Heart left ventricle (tissue), 13 donors: ENCODE measurements around the gene MYH13.

Experiments
- CTCF ChIP-seq, 12 donors: fragments of 200-600 bp; sonication (generic) in 4 of 12; IDR thresholded peaks; one replicate each; pipeline versions ENCODE4 v1.5.0 to v1.8.0; 2018 to 2022; ENCODE audit warnings: antibody characterized with exemption in 12 of 12, mild to moderate bottlenecking in 5 of 12
- POLR2A ChIP-seq, 2 donors: fragments of 450-650 bp; IDR thresholded peaks; one replicate each; pipeline ENCODE4 v1.6.1; 2017; ENCODE audit warnings: antibody characterized with exemption in 2 of 2, mild to moderate bottlenecking in 2 of 2, moderate library complexity in 2 of 2
- donor health status: ischemic (EF 13 %, LVEDD 7.1; RV severe dilation, severe dysfunction).
- donor health status: DM: no; HTN: yes; CAD: no.
- donor health status: DM: no; HTN: no; CAD: no.
- donor health status: ischemic (EF 25% LVEDD 6.9; RV normal size, moderate dysfunction).
- donor health status: ischemic (EF 25% LVEDD 5.7; RV mildly dilated, moderate dysfunction).
- donor health status: ischemic (EF 35%, LVEDD 5.7; RV mildly dilated, moderate dysfunction).
- donor health status: nonischemic (EF 11% LVEDD 7.7; RV severe dilation, severe dysfunction).
- donor health status: DM: yes; HTN: yes; CAD: no.
- donor health status: PGD.
- donor health status: ischemic (EF 29% LVEDD 5.4; RV normal size, mild dysfunction).
- donor health status: nonischemic (EF 23%, LVEDD 6.1; RV moderate dilation, normal function).

- no peak for TF ChIP-seq CTCF (IDR thresholded peaks at IDR 0.05)
- TF ChIP-seq POLR2A (IDR thresholded peaks at IDR 0.05): no peak
Measured at GRCh38 chr17:10306585-10306984, 66.2 kb downstream of the MYH13 start.
